Upper lobe of right lung (tissue), 1 donor: ENCODE data around the gene PGS1. TPM values are rescaled to one million over a fixed set of nuclear protein-coding genes. Genes with fewer than 3 reads are reported as not detected.

Source experiments
- ATAC-seq: fragments of 200-7000 bp; cut with Tn5 transposase; one replicate; pipeline ENCODE4 v1.9.1; 2020; ENCODE audit warnings: mild to moderate bottlenecking, moderate library complexity
- DNase-seq: peaks from one replicate; pipeline ENCODE4 v3.0.0-alpha.2; 2020
- H3K27ac ChIP-seq: fragments of 200-600 bp; one replicate; pipeline ENCODE4 v1.8.0; 2022
- H3K27me3 ChIP-seq: fragments of 200-600 bp; one replicate; pipeline ENCODE4 v1.8.0; 2022; ENCODE audit warnings: mild to moderate bottlenecking
- H3K36me3 ChIP-seq: fragments of 200-600 bp; one replicate; pipeline ENCODE4 v1.8.0; 2022
- H3K4me1 ChIP-seq: fragments of 200-600 bp; one replicate; pipeline ENCODE4 v1.8.0; 2022
- H3K4me3 ChIP-seq: fragments of 200-600 bp; one replicate; pipeline ENCODE4 v1.8.0; 2022; ENCODE audit warnings: mild to moderate bottlenecking
- H3K9me3 ChIP-seq: fragments of 200-600 bp; one replicate; pipeline ENCODE4 v1.8.0; 2022
- intact Hi-C: fragments of 100-400 bp; cut with DNase I; formaldehyde crosslinking; loops from one replicate; pipeline ENCODE4 v1.11.0; 2022
- total RNA-seq: library from RNA; stranded (reverse); fragmentation: NEBNext Ultra II Directional; extraction: Animal tissue kit (Norgen Biotek cat#: 25700); gene quantifications from one replicate; pipeline ENCODE4 v1.2.1, GENCODE V29; 2021
- TF ChIP-seq, protein P1 (sequence below): fragments of 200-600 bp; IDR thresholded peaks from one replicate; pipeline ENCODE4 v1.8.0; 2022; ENCODE audit warnings: antibody characterized with exemption
- donor health status: DM: no; HTN: yes; CAD: no; lungs with severe emphysema.

Gene PGS1
- total RNA-seq, 1 donor from 2014 or later = 95.5 TPM

DNA sequence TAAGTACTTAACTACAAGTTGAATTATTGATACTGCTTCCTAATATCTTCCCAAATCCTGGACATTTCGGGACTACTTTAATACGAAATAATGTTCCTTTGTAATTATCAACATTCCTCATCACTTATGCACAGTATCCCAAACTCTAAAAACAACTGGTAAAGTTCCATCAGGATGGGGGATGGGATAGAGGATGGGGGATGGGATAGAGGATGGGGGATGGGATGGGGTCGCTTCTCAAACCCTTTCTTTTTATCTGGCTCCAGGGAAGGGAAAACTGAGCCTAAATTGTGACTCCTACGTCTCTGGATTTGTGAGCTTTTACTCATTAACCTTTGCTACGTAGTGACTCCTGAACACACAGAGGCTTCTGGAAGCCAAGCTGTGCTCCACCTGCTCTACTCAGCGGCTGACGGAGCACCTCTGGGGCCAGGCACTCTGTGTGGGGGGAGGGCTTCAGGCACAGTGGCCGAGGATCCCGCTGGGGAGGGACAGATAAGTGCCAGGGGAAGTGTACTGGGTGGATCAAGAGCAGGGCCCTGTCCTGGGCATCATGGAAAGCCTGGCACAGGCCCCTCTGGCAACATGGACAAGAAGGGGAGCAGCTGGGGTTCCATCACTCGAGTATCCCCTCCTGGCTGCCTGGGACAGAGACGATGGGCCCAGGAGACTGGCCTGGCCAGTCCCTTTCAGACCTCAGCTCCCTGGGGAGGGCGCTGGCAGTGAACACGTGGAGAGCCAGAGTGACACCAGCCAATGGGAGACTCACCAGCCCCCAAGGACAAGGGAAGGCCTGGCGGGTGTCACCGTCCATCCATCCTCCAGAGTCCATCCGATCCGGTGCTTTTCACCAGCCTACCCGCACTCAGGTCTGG lies 56.2 kb downstream of the PGS1 start:
- peak; percentile 10 for ATAC-seq

DNA sequence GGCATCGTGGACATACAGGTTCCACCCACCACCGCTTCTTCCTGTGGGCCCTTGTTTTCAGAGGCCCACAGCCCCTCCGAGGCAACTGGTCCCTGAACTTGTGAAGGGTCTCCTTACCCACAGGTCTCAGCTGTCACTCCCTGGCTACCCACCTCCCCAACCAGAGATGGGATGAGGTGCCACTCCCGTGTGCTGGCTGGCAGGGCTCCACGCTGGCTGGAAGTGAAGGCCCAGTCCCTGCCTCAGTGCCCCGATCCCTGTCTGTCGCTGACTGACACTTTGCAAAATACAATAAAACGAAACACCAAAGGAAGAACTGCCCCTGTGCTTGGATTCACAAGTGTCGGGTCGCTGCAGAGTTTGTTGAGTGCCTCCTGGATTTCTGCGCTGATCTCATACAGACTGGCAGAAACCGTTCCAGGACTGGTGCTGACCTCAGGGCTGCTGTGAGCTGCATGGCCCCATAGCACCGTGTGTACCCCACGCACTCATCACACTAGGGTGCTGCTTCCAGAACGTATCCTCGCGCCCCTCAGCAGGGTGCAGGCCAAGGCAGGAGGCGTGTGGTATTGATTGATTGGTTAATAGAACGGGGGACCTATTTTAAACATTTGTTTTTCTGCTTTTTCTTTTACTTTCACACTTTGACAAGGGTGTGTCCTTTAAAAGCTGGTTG lies 57.0 kb downstream of the PGS1 start:
- H3K9me3 ChIP-seq = no peaks in the 10 kb centered on the region
- H3K27me3 ChIP-seq = no peaks in the 10 kb centered on the region
- no peak overlapping the region for H3K27ac ChIP-seq
- no peaks in the 10 kb centered on the region for H3K36me3 ChIP-seq
- H3K4me1 ChIP-seq = no peaks in the 10 kb centered on the region
- intact Hi-C loops = no loop called here
- H3K4me3 ChIP-seq = no peak overlapping the region
- DNase-seq (no peak), ATAC-seq (no peak)
- TF ChIP-seq, protein P1, sequence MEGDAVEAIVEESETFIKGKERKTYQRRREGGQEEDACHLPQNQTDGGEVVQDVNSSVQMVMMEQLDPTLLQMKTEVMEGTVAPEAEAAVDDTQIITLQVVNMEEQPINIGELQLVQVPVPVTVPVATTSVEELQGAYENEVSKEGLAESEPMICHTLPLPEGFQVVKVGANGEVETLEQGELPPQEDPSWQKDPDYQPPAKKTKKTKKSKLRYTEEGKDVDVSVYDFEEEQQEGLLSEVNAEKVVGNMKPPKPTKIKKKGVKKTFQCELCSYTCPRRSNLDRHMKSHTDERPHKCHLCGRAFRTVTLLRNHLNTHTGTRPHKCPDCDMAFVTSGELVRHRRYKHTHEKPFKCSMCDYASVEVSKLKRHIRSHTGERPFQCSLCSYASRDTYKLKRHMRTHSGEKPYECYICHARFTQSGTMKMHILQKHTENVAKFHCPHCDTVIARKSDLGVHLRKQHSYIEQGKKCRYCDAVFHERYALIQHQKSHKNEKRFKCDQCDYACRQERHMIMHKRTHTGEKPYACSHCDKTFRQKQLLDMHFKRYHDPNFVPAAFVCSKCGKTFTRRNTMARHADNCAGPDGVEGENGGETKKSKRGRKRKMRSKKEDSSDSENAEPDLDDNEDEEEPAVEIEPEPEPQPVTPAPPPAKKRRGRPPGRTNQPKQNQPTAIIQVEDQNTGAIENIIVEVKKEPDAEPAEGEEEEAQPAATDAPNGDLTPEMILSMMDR = no peak

More for the DNA sequence above, 56.2 kb downstream of the PGS1 start:
- Histone ChIP-seq H3K4me1 (no peaks in the 10 kb centered on the region), H3K36me3 (peaks cover 6% of the 10 kb centered on the region), H3K9me3 (no peaks in the 10 kb centered on the region), H3K27ac (no peak overlapping the region), H3K4me3 (no peak overlapping the region), H3K27me3 (no peaks in the 10 kb centered on the region)
- TF ChIP-seq, protein P1 = no peak
- no peak for DNase-seq
- intact Hi-C loops = no loop called here

DNA sequence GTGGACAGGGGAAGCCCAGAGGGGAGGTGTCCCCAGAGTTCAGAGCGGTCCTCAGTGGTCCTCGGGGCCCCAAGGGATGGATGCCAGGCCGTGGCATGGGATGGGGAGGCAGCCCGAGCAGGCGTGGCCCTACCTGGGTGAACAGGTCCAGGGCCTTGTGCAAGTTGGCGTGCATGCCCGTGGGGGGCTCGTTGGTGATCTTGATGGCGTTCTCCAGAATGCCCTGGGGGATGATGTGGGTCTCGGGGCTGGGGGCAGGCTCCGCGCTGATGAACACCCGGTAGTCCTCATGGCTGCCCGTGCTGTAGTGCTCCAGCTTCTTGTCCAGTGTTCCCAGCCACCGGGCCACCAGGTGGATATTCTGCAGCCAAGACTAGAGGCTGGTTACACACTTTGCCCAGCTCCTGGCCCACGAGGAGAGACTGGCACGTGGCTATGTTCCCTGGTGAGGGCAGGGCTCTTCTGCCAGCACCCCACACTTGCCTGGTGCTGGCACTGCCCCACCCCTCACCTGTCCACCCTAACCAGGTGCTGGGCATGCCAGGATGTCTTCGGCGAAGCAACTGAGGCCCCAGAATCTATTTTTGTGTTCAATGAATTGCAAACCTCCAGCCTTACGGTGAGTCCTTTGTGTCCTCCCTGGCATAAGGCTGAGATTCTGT lies 59.2 kb downstream of the PGS1 start:
- ATAC-seq (no peak), DNase-seq (no peak)
- Histone ChIP-seq H3K27me3 (no peaks in the 10 kb centered on the region), H3K4me3 (no peak overlapping the region), H3K36me3 (no peaks in the 10 kb centered on the region), H3K4me1 (peaks cover 4% of the 10 kb centered on the region), H3K27ac (no peak overlapping the region), H3K9me3 (no peaks in the 10 kb centered on the region)
- TF ChIP-seq, protein P1 = no peak
- intact Hi-C loops = no loop called here

DNA sequence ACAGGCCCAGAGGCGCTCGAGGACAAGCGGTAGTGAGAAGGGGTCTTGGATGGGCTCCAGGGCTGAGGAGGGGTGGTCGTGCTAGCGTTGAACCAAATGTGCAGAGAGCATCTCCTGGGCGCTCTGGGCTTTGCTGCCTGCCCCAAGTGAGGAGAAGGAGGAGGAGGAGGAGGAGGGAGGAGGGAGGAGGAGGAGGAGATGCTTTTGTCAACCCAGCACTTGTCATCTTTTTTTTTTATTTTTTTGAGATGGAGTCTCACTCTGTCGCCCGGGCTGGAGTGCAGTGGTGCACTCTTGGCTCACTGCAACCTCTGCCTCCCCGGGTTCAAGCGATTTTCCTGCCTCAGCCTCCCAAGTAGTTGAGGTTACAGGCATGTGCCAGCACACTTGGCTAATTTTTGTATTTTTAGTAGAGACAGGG lies 59.8 kb downstream of the PGS1 start:
- DNase-seq (no peak), ATAC-seq (no peak)
- Histone ChIP-seq H3K4me3 (no peak overlapping the region), H3K27ac (no peak overlapping the region), H3K27me3 (no peaks in the 10 kb centered on the region), H3K4me1 (peaks cover 10% of the 10 kb centered on the region), H3K36me3 (no peaks in the 10 kb centered on the region), H3K9me3 (no peaks in the 10 kb centered on the region)
- intact Hi-C loops = no loop called here
- TF ChIP-seq, protein P1 = no peak

DNA sequence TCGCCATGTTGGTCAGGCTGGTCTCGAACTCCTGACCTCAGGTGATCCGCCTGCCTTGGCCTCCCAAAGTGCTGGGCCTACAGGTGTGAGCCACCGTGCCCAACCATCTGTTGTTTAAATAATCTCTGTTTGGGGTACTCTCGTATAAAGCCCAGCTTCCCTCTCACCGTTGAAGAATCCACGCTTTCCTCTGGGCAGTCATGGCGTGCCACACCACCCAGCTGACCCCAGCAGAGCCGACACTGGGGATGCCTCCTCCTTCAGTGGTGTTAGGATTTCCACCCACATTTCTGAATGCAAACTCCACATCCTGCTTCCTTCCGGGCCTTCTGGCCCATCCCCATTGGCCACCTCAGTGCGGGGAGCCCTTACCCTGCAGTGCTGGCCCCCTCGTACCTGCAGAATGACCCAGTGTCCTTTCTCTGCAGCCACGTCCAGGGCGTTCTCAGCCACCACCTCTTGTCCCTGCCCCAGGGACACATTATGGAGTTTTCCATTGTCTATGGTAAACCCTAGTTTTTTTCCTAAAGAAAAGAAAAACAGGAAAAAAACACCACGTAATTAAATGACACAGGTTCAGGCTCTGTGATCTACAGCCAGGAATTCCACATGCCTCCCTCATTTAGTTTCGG lies 60.4 kb downstream of the PGS1 start:
- DNase-seq = no peak
- TF ChIP-seq, protein P1 = no peak
- intact Hi-C loops = no loop called here

More for the DNA sequence above, 60.4 kb downstream of the PGS1 start:
- H3K27ac ChIP-seq = no peak overlapping the region
- H3K36me3 ChIP-seq = no peaks in the 10 kb centered on the region
- no peak overlapping the region for H3K4me3 ChIP-seq
- no peak for ATAC-seq
- H3K27me3 ChIP-seq = no peaks in the 10 kb centered on the region
- H3K9me3 ChIP-seq = no peaks in the 10 kb centered on the region
- peaks cover 12% of the 10 kb centered on the region for H3K4me1 ChIP-seq
